K562 (cell line): ENCODE results near the gene LAMA2.

ENCODE experiments used
- KLF13 ChIP-seq: fragments of 450-650 bp; IDR thresholded peaks from 2 replicates; pipeline ENCODE4 v1.6.1; 2016; ENCODE audit warnings: missing genetic modification characterization, low read depth, mild to moderate bottlenecking, missing compliant biosample characterization, moderate library complexity, borderline replicate concordance
- POLR2A ChIP-seq: fragments of 450-650 bp; conservative IDR thresholded peaks from 2 replicates; pipeline ENCODE4 v1.6.1; 2016
- POLR2AphosphoS5 ChIP-seq: IDR thresholded peaks from 2 replicates; pipeline ENCODE4 v1.6.1; 2011; ENCODE audit warnings: mild to moderate bottlenecking, low read depth, low read length, moderate library complexity; ENCODE audit not compliant: control insufficient read depth, insufficient read depth
- SIX5 ChIP-seq, 2 experiments: IDR thresholded peaks; 2 replicates each; pipeline ENCODE4 v1.6.1; 2011; ENCODE audit warnings: low read length in 2 of 2, borderline replicate concordance in 1 of 2, low read depth in 1 of 2, mild to moderate bottlenecking in 1 of 2, moderate library complexity in 1 of 2; ENCODE audit not compliant: insufficient read depth in 1 of 2
- ZFP36 ChIP-seq: fragments of 150-350 bp; IDR thresholded peaks from 2 replicates; pipeline ENCODE4 v1.6.1; 2018; ENCODE audit warnings: low read length, low read depth; ENCODE audit not compliant: partially characterized antibody
- ZZZ3 ChIP-seq: fragments of 450-650 bp; IDR thresholded peaks from 2 replicates; pipeline ENCODE4 v1.6.1; 2016; ENCODE audit warnings: antibody characterized with exemption, mild to moderate bottlenecking, moderate library complexity
- TF ChIP-seq, protein P1 (sequence below), 3 experiments: IDR thresholded peaks in 2 of 3; conservative IDR thresholded peaks in 1 of 3; 2 replicates each; pipeline ENCODE4 v1.5.1; 2011 to 2012; ENCODE audit warnings: low read length in 3 of 3, mild to moderate bottlenecking in 3 of 3, control low read depth in 2 of 3, improper control_type of control experiment in 1 of 3, inconsistent platforms in 1 of 3, low read depth in 1 of 3, mixed read lengths in 1 of 3, moderate library complexity in 1 of 3; ENCODE audit not compliant: insufficient read depth in 2 of 3
- TF ChIP-seq, protein P2 (sequence below): sonication (generic); formaldehyde crosslinking; IDR thresholded peaks from 2 replicates; pipeline ENCODE4 v1.8.0; 2023; ENCODE audit warnings: mild to moderate bottlenecking, missing genetic modification reagents
- TF ChIP-seq, protein P3 (sequence below), 2 experiments: fragments of 200-800 bp in 1 of 2; sonication (Bioruptor generic) in 1 of 2; sonication (generic) in 1 of 2; formaldehyde crosslinking in 1 of 2; IDR thresholded peaks in 1 of 2; conservative IDR thresholded peaks in 1 of 2; 2 replicates each; pipeline versions ENCODE4 v1.5.0 to v1.6.1; 2016 to 2020; ENCODE audit warnings: missing compliant biosample characterization in 1 of 2, missing genetic modification characterization in 1 of 2, missing genetic modification reagents in 1 of 2

DNA sequence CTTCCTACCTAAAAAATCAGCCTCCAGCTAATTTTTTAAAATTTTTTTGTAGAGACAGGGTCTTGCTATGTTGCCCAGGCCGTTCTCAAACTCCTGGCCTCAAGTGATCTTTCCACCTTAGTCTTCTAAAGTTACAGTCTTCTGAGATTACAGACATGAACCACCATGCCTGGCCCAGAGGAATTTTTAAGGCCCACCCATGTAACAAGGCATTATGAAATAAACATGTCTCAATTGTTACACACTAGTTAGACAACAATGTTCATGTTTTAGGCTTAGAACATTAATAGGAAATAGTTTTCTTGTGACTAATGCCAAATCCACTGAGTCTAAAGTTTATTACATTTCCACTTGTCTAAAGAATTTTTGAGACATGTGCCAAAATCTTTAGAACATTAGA, 221.2 kb downstream of the LAMA2 start:
- TF ChIP-seq ZZZ3 (no peak), SIX5 (IDR thresholded peaks at IDR 0.05; ENCODE audit: borderline replicate concordance in 1 of 2, insufficient read depth in 1 of 2, low read depth in 1 of 2, low read length in 2 of 2) (no peak), ZFP36 (no peak), KLF13 (tag) (no peak), POLR2A (no peak), POLR2AphosphoS5 (no peak)
- TF ChIP-seq, protein P1, sequence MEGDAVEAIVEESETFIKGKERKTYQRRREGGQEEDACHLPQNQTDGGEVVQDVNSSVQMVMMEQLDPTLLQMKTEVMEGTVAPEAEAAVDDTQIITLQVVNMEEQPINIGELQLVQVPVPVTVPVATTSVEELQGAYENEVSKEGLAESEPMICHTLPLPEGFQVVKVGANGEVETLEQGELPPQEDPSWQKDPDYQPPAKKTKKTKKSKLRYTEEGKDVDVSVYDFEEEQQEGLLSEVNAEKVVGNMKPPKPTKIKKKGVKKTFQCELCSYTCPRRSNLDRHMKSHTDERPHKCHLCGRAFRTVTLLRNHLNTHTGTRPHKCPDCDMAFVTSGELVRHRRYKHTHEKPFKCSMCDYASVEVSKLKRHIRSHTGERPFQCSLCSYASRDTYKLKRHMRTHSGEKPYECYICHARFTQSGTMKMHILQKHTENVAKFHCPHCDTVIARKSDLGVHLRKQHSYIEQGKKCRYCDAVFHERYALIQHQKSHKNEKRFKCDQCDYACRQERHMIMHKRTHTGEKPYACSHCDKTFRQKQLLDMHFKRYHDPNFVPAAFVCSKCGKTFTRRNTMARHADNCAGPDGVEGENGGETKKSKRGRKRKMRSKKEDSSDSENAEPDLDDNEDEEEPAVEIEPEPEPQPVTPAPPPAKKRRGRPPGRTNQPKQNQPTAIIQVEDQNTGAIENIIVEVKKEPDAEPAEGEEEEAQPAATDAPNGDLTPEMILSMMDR (IDR thresholded peaks at IDR 0.05 in 2 of 3, conservative IDR thresholded peaks at IDR 0.05 in 1 of 3; ENCODE audit: insufficient read depth in 2 of 3, low read depth in 1 of 3, low read length in 3 of 3) = no peak
- TF ChIP-seq, protein P2, sequence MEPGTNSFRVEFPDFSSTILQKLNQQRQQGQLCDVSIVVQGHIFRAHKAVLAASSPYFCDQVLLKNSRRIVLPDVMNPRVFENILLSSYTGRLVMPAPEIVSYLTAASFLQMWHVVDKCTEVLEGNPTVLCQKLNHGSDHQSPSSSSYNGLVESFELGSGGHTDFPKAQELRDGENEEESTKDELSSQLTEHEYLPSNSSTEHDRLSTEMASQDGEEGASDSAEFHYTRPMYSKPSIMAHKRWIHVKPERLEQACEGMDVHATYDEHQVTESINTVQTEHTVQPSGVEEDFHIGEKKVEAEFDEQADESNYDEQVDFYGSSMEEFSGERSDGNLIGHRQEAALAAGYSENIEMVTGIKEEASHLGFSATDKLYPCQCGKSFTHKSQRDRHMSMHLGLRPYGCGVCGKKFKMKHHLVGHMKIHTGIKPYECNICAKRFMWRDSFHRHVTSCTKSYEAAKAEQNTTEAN (CRISPR knock-in tag) = no peak
- TF ChIP-seq, protein P3, sequence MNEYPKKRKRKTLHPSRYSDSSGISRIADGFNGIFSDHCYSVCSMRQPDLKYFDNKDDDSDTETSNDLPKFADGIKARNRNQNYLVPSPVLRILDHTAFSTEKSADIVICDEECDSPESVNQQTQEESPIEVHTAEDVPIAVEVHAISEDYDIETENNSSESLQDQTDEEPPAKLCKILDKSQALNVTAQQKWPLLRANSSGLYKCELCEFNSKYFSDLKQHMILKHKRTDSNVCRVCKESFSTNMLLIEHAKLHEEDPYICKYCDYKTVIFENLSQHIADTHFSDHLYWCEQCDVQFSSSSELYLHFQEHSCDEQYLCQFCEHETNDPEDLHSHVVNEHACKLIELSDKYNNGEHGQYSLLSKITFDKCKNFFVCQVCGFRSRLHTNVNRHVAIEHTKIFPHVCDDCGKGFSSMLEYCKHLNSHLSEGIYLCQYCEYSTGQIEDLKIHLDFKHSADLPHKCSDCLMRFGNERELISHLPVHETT (CRISPR knock-in tag; conservative IDR thresholded peaks at IDR 0.05 in 1 of 2, IDR thresholded peaks at IDR 0.05 in 1 of 2) = no peak
